Measurements from ENCODE around the gene JAZF1. TPM values are rescaled to one million over a fixed set of nuclear protein-coding genes. Genes with fewer than 3 reads are reported as not detected.

Gene JAZF1
- total and polyA plus RNA-seq, 2 experiments from 2014 or later, result 9.5 to 12.1 TPM

DNA sequence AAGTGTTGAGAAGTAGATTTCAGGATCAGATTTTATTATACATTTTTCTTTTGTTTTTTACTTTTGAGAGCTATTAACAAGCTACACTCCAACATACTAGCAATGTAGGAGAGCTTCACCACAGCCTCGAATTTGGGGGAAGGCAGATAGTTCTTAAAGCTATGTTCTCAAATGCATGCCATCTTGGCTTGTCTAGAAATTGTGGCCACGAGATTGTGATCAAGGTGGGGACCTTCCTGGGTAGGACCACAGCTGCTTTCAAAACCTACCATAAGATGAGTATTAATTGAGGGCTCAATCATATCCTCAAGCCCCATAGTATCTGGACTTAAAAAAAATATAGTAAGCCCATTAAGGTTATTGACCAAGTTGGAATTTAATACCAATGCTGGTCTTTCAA is 27.9 kb upstream of the JAZF1 start:
- Histone ChIP-seq H3K4me1 (ENCODE audit: insufficient read depth) (no peaks in the 10 kb centered on the region), H3K79me2 (no peaks in the 10 kb centered on the region), H4K20me1 (ENCODE audit: insufficient read depth, poor library complexity, severe bottlenecking) (no peaks in the 10 kb centered on the region), H3K36me3 (replicated peaks; ENCODE audit: insufficient read depth, low read depth) (no peaks in the 10 kb centered on the region), H3K27me3 (no peaks in the 10 kb centered on the region), H3K4me2 (no peak overlapping the region), H3K9me3 (ENCODE audit: low read depth) (no peaks in the 10 kb centered on the region), H3K27ac (no peak overlapping the region), H3K9me2 (replicated peaks; ENCODE audit: insufficient read depth) (no peaks in the 10 kb centered on the region), H3K4me3 (no peak overlapping the region), H2AFZ (no peak overlapping the region)
- no peak for DNase-seq (ENCODE audit: low spot score)
- TF ChIP-seq EZH2phosphoT487 (IDR thresholded peaks at IDR 0.05; ENCODE audit: low read depth, severe bottlenecking, unreplicated experiment), result no peak
- TF ChIP-seq, protein P1, sequence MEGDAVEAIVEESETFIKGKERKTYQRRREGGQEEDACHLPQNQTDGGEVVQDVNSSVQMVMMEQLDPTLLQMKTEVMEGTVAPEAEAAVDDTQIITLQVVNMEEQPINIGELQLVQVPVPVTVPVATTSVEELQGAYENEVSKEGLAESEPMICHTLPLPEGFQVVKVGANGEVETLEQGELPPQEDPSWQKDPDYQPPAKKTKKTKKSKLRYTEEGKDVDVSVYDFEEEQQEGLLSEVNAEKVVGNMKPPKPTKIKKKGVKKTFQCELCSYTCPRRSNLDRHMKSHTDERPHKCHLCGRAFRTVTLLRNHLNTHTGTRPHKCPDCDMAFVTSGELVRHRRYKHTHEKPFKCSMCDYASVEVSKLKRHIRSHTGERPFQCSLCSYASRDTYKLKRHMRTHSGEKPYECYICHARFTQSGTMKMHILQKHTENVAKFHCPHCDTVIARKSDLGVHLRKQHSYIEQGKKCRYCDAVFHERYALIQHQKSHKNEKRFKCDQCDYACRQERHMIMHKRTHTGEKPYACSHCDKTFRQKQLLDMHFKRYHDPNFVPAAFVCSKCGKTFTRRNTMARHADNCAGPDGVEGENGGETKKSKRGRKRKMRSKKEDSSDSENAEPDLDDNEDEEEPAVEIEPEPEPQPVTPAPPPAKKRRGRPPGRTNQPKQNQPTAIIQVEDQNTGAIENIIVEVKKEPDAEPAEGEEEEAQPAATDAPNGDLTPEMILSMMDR (IDR thresholded peaks at IDR 0.05; ENCODE audit: poor library complexity), result no peak
- TF ChIP-seq EZH2 (IDR thresholded peaks at IDR 0.05; ENCODE audit: borderline replicate concordance), result no peak
- 90% methylated on average over 2 of the region's 2 CpGs for WGBS (ENCODE audit: low lambda C conversion rate, missing lambda C conversion rate)

DNA sequence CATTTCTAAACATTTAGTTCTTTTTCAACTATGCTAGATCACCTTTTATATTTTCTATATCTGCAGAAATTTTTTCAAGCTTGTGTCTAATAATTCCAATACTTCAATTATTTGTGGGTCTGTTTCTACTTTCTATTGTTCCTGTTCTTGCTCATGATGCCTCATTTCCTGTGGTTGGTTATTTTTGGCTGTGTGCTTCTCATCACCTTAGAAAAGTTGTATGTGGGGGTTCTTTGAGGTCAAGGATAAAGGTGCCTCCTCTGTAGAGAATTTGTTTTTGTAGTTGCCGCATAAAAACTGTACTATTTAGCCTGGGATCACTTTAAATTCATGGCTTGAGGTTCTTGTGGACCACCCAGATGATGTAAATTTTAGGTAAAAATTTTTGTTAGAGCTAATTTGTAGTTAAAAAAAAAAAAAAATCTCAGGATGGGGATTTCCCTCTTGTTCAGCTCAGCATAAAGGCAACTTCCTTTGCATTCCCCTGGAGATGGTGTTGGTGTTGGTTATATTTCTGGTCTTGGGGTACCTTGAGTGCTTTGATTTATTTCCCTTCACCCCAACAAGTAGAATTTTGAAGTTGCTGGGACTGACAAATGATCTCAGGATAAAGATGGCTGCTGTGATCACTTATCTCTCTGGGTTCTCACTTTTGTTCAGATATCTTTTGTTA is 27.0 kb upstream of the JAZF1 start:
- no peaks in the 10 kb centered on the region for H4K20me1 ChIP-seq (ENCODE audit: insufficient read depth, poor library complexity, severe bottlenecking)
- no peaks in the 10 kb centered on the region for H3K36me3 ChIP-seq (replicated peaks; ENCODE audit: insufficient read depth, low read depth)
- TF ChIP-seq, protein P1 (IDR thresholded peaks at IDR 0.05; ENCODE audit: poor library complexity), result no peak
- TF ChIP-seq EZH2phosphoT487 (IDR thresholded peaks at IDR 0.05; ENCODE audit: low read depth, severe bottlenecking, unreplicated experiment), result no peak
- no peak for TF ChIP-seq EZH2 (IDR thresholded peaks at IDR 0.05; ENCODE audit: borderline replicate concordance)
- H2AFZ ChIP-seq, result no peak overlapping the region
- no peak for DNase-seq (ENCODE audit: low spot score)
- no peaks in the 10 kb centered on the region for H3K9me2 ChIP-seq (replicated peaks; ENCODE audit: insufficient read depth)
- 83% methylated on average over 1 of the region's 1 CpG for WGBS (ENCODE audit: low lambda C conversion rate, missing lambda C conversion rate)
- H3K27ac ChIP-seq, result no peak overlapping the region
- no peaks in the 10 kb centered on the region for H3K79me2 ChIP-seq
- H3K9me3 ChIP-seq (ENCODE audit: low read depth), result no peaks in the 10 kb centered on the region
- H3K4me1 ChIP-seq (ENCODE audit: insufficient read depth), result no peaks in the 10 kb centered on the region
- H3K4me2 ChIP-seq, result no peak overlapping the region
- H3K27me3 ChIP-seq, result no peaks in the 10 kb centered on the region
- no peak overlapping the region for H3K4me3 ChIP-seq

DNA sequence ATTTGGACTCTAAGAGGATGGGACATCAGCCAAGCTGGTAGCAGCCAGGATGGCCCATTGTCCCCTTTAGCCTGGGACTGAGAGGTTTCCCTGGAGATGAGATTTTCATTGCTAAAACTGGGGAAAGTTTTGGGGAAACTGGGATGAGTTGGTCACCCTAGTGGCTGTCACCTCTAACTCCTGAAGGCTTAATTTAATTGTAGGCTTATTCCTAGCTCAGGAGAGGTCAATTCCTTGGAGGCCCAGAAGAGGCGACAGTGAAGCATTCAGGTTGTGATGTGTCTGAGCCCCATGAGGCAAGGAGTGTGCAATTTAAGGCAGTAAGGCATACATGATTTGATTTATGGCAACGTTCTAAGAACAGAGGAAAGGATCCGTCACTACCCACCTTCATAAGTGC is 24.9 kb upstream of the JAZF1 start:
- no peak overlapping the region for H3K4me3 ChIP-seq
- H3K4me2 ChIP-seq, result no peak overlapping the region
- H3K27me3 ChIP-seq, result no peaks in the 10 kb centered on the region
- no peak overlapping the region for H2AFZ ChIP-seq
- no peaks in the 10 kb centered on the region for H3K36me3 ChIP-seq (replicated peaks; ENCODE audit: insufficient read depth, low read depth)
- 89% methylated on average over 3 of the region's 3 CpGs for WGBS (ENCODE audit: low lambda C conversion rate, missing lambda C conversion rate)
- H3K27ac ChIP-seq, result no peak overlapping the region
- no peaks in the 10 kb centered on the region for H3K4me1 ChIP-seq (ENCODE audit: insufficient read depth)
- H3K9me3 ChIP-seq (ENCODE audit: low read depth), result no peaks in the 10 kb centered on the region
- no peak for DNase-seq (ENCODE audit: low spot score)
- H4K20me1 ChIP-seq (ENCODE audit: insufficient read depth, poor library complexity, severe bottlenecking), result no peaks in the 10 kb centered on the region
- no peaks in the 10 kb centered on the region for H3K9me2 ChIP-seq (replicated peaks; ENCODE audit: insufficient read depth)
- TF ChIP-seq EZH2 (IDR thresholded peaks at IDR 0.05; ENCODE audit: borderline replicate concordance) (no peak), EZH2phosphoT487 (IDR thresholded peaks at IDR 0.05; ENCODE audit: low read depth, severe bottlenecking, unreplicated experiment) (no peak)
- TF ChIP-seq, protein P1 (IDR thresholded peaks at IDR 0.05; ENCODE audit: poor library complexity), result no peak
- H3K79me2 ChIP-seq, result no peaks in the 10 kb centered on the region

All from hepatocyte (in vitro differentiated cells).